Coronary artery (tissue), 2 donors: Measurements from ENCODE around the gene SLC26A11.
"Not testable (repeated sequence)": the region's sequence is repeated elsewhere in the genome, so short reads cannot be mapped to it uniquely, and the experiment has no call there.

ENCODE experiments used
- DNase-seq: peaks from one replicate; pipeline ENCODE4 v3.0.0-alpha.2; 2017; ENCODE audit warnings: low spot score
- H3K27ac ChIP-seq, 2 donors: fragments of 200-600 bp; sonication (generic); one replicate each; pipeline ENCODE4 v1.5.1; 2016 to 2019
- H3K4me3 ChIP-seq: fragments of 200-600 bp; sonication (generic); 2 replicates; pipeline ENCODE4 v1.5.1; 2016; ENCODE audit warnings: mild to moderate bottlenecking, moderate library complexity
- TF ChIP-seq, protein P1 (sequence below): fragments of 200-600 bp; sonication (generic); IDR thresholded peaks from one replicate; pipeline ENCODE4 v1.5.1; 2019; ENCODE audit warnings: antibody characterized with exemption

The SLC26A11 gene

DNA sequence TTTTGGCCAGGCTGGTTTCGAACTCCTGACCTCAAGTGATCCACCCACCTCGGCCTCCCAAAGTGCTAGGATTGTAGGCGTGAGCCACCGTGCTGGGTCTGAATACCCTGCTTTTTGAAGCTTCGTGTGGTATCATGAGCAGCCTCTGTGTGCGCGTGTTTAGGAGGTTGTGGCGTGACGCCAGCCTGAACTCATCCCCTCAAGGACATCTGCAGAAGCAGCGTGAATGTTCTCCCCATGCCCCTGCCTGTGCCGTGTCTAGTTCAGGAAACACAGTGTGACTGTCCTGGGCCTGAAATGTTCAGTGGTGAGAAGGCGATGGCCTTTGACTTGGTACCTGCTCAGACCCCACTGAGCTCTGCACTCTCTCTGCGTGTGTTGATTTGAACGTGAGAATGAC, 76.0 kb downstream of the SLC26A11 start:
- Histone ChIP-seq H3K4me3 (no peak overlapping the region), H3K27ac (no peak overlapping the region)
- no peak for DNase-seq
- TF ChIP-seq, protein P1, sequence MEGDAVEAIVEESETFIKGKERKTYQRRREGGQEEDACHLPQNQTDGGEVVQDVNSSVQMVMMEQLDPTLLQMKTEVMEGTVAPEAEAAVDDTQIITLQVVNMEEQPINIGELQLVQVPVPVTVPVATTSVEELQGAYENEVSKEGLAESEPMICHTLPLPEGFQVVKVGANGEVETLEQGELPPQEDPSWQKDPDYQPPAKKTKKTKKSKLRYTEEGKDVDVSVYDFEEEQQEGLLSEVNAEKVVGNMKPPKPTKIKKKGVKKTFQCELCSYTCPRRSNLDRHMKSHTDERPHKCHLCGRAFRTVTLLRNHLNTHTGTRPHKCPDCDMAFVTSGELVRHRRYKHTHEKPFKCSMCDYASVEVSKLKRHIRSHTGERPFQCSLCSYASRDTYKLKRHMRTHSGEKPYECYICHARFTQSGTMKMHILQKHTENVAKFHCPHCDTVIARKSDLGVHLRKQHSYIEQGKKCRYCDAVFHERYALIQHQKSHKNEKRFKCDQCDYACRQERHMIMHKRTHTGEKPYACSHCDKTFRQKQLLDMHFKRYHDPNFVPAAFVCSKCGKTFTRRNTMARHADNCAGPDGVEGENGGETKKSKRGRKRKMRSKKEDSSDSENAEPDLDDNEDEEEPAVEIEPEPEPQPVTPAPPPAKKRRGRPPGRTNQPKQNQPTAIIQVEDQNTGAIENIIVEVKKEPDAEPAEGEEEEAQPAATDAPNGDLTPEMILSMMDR: no peak

GRCh38 chr17:80297996-80298560, 77.9 kb downstream of the SLC26A11 start:
- DNase-seq: no peak
- no peak overlapping the region for H3K27ac ChIP-seq
- TF ChIP-seq, protein P1: no peak
- H3K4me3 ChIP-seq: no peak overlapping the region

DNA sequence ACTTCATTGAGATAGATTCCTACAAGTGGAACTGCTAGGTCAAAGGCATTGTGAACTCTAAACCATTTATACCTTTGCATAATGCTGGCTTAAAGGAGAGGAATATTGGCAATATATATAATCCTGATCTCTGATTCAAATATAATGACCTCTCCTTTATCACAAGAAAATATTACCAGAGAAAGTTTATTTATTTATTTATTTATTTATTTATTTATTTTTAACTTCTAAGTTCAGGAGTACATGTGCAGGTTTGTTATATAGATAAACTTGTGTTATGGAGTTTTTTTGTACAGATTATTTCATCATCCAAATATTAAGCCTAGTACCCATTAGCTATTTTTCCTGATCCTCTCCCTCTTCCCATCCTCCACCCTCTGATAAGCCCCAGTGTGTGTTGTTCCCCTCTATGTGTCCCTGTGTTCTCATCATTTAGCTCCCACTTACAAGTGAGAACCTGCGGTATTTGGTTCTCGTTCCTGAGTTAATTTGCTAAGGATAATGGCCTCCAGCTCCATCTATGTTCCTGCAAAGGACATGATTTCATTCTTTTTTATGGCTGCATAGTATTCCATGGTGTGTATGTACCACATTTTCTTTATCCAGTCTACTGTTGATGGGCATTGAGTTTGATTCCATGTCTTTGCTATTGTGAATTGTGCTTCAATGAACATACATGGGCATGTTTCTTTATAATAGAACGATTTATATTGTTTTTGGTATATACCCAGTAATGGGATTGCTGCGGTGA, 79.3 kb downstream of the SLC26A11 start:
- H3K4me3 ChIP-seq, DNase-seq, H3K27ac ChIP-seq: not testable (repeated sequence)

- H3K4me3 ChIP-seq, DNase-seq, H3K27ac ChIP-seq: not testable (repeated sequence)
Observed at GRCh38 chr17:80300756-80301155, 80.5 kb downstream of the SLC26A11 start.
